GM23338 (cell line): ENCODE results near the gene WWOX. TPM values are rescaled to one million over a fixed set of nuclear protein-coding genes. Genes with fewer than 3 reads are reported as not detected.

Experiments used
- ATAC-seq: fragments of 200-7000 bp; cut with Tn5 transposase; 3 replicates; pipeline ENCODE4 v1.9.1; 2020
- DNase-seq: peaks from one replicate; pipeline ENCODE4 v3.0.0-alpha.2; 2015; ENCODE audit warnings: low spot score
- H2AFZ ChIP-seq: fragments of 200-600 bp; sonication (generic); 2 replicates; pipeline ENCODE4 v1.8.0; 2016; ENCODE audit warnings: antibody characterized with exemption, mild to moderate bottlenecking, moderate library complexity
- H3F3A ChIP-seq: fragments of 200-600 bp; sonication (generic); replicated peaks from 2 replicates; pipeline ENCODE4 v1.8.0; 2017; ENCODE audit warnings: antibody characterized with exemption, mixed run types, low read depth
- H3K27ac ChIP-seq: fragments of 200-600 bp; sonication (generic); 2 replicates; pipeline ENCODE4 v1.6.1; 2016; ENCODE audit warnings: low read depth
- H3K27me3 ChIP-seq: fragments of 200-600 bp; sonication (generic); 2 replicates; pipeline ENCODE4 v1.8.0; 2016; ENCODE audit warnings: mild to moderate bottlenecking, mixed run types, moderate library complexity; ENCODE audit not compliant: insufficient read depth
- H3K36me3 ChIP-seq: fragments of 200-600 bp; sonication (generic); 2 replicates; pipeline ENCODE4 v1.8.0; 2016; ENCODE audit warnings: mild to moderate bottlenecking; ENCODE audit not compliant: insufficient read depth
- H3K4me1 ChIP-seq: fragments of 200-600 bp; sonication (generic); 2 replicates; pipeline ENCODE4 v1.8.0; 2016; ENCODE audit warnings: mild to moderate bottlenecking, moderate library complexity; ENCODE audit not compliant: insufficient read depth
- H3K4me2 ChIP-seq: fragments of 200-600 bp; sonication (generic); 2 replicates; pipeline ENCODE4 v1.7.1; 2017; ENCODE audit warnings: mixed run types
- H3K4me3 ChIP-seq: fragments of 200-600 bp; sonication (generic); 2 replicates; pipeline ENCODE4 v1.6.1; 2016; ENCODE audit warnings: mixed run types
- H3K79me2 ChIP-seq: fragments of 200-600 bp; sonication (generic); replicated peaks from 2 replicates; pipeline ENCODE4 v1.8.0; 2017; ENCODE audit warnings: mild to moderate bottlenecking; ENCODE audit not compliant: insufficient read depth
- H3K9me2 ChIP-seq: fragments of 200-600 bp; sonication (generic); 2 replicates; pipeline ENCODE4 v1.8.0; 2017; ENCODE audit not compliant: insufficient read depth
- H4K20me1 ChIP-seq: fragments of 200-600 bp; sonication (generic); replicated peaks from 2 replicates; pipeline ENCODE4 v1.8.0; 2017; ENCODE audit warnings: mild to moderate bottlenecking; ENCODE audit not compliant: insufficient read depth
- H3K27ac Mint-ChIP-seq: 2 replicates; pipeline ENCODE4 v1.8.0; 2020; ENCODE audit warnings: inconsistent platforms, mild to moderate bottlenecking, moderate library complexity, mixed read lengths
- H3K27me3 Mint-ChIP-seq: 3 replicates; pipeline ENCODE4 v1.8.0; 2022; ENCODE audit warnings: low read depth, mild to moderate bottlenecking, moderate library complexity, mixed read lengths, inconsistent platforms; ENCODE audit not compliant: insufficient read depth, poor library complexity
- H3K36me3 Mint-ChIP-seq: 3 replicates; pipeline ENCODE4 v1.8.0; 2021; ENCODE audit warnings: low read depth, mild to moderate bottlenecking, inconsistent platforms, moderate library complexity, mixed read lengths
- H3K4me1 Mint-ChIP-seq: 3 replicates; pipeline ENCODE4 v1.8.0; 2020; ENCODE audit warnings: mild to moderate bottlenecking, inconsistent platforms, mixed read lengths
- H3K4me3 Mint-ChIP-seq: 3 replicates; pipeline ENCODE4 v1.8.0; 2021; ENCODE audit warnings: moderate library complexity, mild to moderate bottlenecking, inconsistent platforms, mixed read lengths
- H3K9me3 Mint-ChIP-seq: 3 replicates; pipeline ENCODE4 v1.8.0; 2020; ENCODE audit warnings: moderate library complexity, mild to moderate bottlenecking, inconsistent platforms, mixed read lengths
- CREB1 ChIP-seq: fragments of 250-450 bp; sonication (Bioruptor Pico); IDR thresholded peaks from 2 replicates; pipeline ENCODE4 v1.5.0; 2020; ENCODE audit warnings: low read depth, mild to moderate bottlenecking, moderate library complexity
- EZH2 ChIP-seq: fragments of 200-600 bp; sonication (generic); IDR thresholded peaks from one replicate; pipeline ENCODE4 v1.8.0; 2017; ENCODE audit warnings: antibody characterized with exemption, mild to moderate bottlenecking, low read depth; ENCODE audit not compliant: unreplicated experiment
- EZH2phosphoT487 ChIP-seq: fragments of 200-600 bp; sonication (generic); IDR thresholded peaks from one replicate; pipeline ENCODE4 v1.8.1; 2018; ENCODE audit warnings: antibody characterized with exemption; ENCODE audit not compliant: unreplicated experiment
- JUNB ChIP-seq: IDR thresholded peaks from one replicate; pipeline ENCODE4 v1.6.1; 2016; ENCODE audit warnings: antibody characterized with exemption; ENCODE audit not compliant: unreplicated experiment
- NANOG ChIP-seq: IDR thresholded peaks from 2 replicates; pipeline ENCODE4 v1.6.1; 2016; ENCODE audit warnings: antibody characterized with exemption, borderline replicate concordance
- POLR2AphosphoS5 ChIP-seq: IDR thresholded peaks from 2 replicates; pipeline ENCODE4 v1.6.1; 2016; ENCODE audit warnings: antibody characterized with exemption, low read depth
- STAT1 ChIP-seq: IDR thresholded peaks from one replicate; pipeline ENCODE4 v1.6.1; 2016; ENCODE audit warnings: antibody characterized with exemption; ENCODE audit not compliant: unreplicated experiment
- ZNF331 ChIP-seq: fragments of 250-450 bp; sonication (Bioruptor Pico); IDR thresholded peaks from 2 replicates; pipeline ENCODE4 v1.5.0; 2020; ENCODE audit warnings: low read depth, mild to moderate bottlenecking, moderate library complexity
- polyA plus RNA-seq: library from polyadenylated mRNA; unstranded; fragments of >200 nt; fragmentation: Nextera tagmentation; extraction: Ambion mirVana; gene quantifications from 2 replicates; pipeline ENCODE4 v1.2.1, GENCODE V29; 2016
- total RNA-seq: library from RNA; depleted of rRNA; stranded (reverse); fragments of >200 nt; shearing (Covaris generic); gene quantifications from 2 replicates; pipeline ENCODE4 v1.2.3, GENCODE V29; 2014
- TF ChIP-seq, protein P1 (sequence below), 2 experiments: fragments of 200-600 bp in 1 of 2; sonication (generic) in 1 of 2; conservative IDR thresholded peaks; 2 replicates each; pipeline versions ENCODE4 v1.5.1 to v1.6.1; 2016 to 2017; ENCODE audit warnings: antibody characterized with exemption in 2 of 2, low read depth in 2 of 2, mild to moderate bottlenecking in 2 of 2, moderate library complexity in 1 of 2
- TF ChIP-seq, protein P2 (sequence below): IDR thresholded peaks from one replicate; pipeline ENCODE4 v1.6.1; 2018; ENCODE audit warnings: antibody characterized with exemption; ENCODE audit not compliant: unreplicated experiment

WWOX gene
- total and polyA plus RNA-seq, 2 experiments from 2014 or later = 10.0 to 19.3 TPM

GRCh38 chr16:78099271-78100111 is at the start of gene WWOX (continued):
- TF ChIP-seq, protein P1, sequence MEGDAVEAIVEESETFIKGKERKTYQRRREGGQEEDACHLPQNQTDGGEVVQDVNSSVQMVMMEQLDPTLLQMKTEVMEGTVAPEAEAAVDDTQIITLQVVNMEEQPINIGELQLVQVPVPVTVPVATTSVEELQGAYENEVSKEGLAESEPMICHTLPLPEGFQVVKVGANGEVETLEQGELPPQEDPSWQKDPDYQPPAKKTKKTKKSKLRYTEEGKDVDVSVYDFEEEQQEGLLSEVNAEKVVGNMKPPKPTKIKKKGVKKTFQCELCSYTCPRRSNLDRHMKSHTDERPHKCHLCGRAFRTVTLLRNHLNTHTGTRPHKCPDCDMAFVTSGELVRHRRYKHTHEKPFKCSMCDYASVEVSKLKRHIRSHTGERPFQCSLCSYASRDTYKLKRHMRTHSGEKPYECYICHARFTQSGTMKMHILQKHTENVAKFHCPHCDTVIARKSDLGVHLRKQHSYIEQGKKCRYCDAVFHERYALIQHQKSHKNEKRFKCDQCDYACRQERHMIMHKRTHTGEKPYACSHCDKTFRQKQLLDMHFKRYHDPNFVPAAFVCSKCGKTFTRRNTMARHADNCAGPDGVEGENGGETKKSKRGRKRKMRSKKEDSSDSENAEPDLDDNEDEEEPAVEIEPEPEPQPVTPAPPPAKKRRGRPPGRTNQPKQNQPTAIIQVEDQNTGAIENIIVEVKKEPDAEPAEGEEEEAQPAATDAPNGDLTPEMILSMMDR (conservative IDR thresholded peaks at IDR 0.05; ENCODE audit: low read depth in 2 of 2) = peak in 1 of 2 experiments; percentile 35; a peak in 3 of 4 replicates

- Mint-ChIP-seq H3K27me3 (peaks cover 17% of the 10 kb centered on the region), H3K9me3 (no peaks in the 10 kb centered on the region), H3K4me3 (no peak overlapping the region), H3K36me3 (no peaks in the 10 kb centered on the region), H3K4me1 (no peaks in the 10 kb centered on the region), H3K27ac (no peak overlapping the region)
- TF ChIP-seq, protein P1 (conservative IDR thresholded peaks at IDR 0.05; ENCODE audit: low read depth in 2 of 2) = no peak
- no peak for TF ChIP-seq CREB1 (CRISPR knock-in tag)
- no peak for TF ChIP-seq EZH2phosphoT487
- TF ChIP-seq STAT1 = no peak
- Histone ChIP-seq H3K27ac (no peak overlapping the region), H2AFZ (no peak overlapping the region), H3F3A (no peaks in the 10 kb centered on the region), H3K79me2 (no peaks in the 10 kb centered on the region), H3K4me2 (no peak overlapping the region), H3K27me3 (peaks cover 31% of the 10 kb centered on the region), H3K4me3 (no peak overlapping the region), H3K4me1 (no peaks in the 10 kb centered on the region), H3K9me2 (no peaks in the 10 kb centered on the region), H4K20me1 (peaks cover 10% of the 10 kb centered on the region; the same call in 1 of the 2 replicates), H3K36me3 (no peaks in the 10 kb centered on the region)
- ATAC-seq (no peak), DNase-seq (no peak)
These were observed 48.6 kb upstream of the WWOX start for GRCh38 chr16:78050734-78051400.

DNA sequence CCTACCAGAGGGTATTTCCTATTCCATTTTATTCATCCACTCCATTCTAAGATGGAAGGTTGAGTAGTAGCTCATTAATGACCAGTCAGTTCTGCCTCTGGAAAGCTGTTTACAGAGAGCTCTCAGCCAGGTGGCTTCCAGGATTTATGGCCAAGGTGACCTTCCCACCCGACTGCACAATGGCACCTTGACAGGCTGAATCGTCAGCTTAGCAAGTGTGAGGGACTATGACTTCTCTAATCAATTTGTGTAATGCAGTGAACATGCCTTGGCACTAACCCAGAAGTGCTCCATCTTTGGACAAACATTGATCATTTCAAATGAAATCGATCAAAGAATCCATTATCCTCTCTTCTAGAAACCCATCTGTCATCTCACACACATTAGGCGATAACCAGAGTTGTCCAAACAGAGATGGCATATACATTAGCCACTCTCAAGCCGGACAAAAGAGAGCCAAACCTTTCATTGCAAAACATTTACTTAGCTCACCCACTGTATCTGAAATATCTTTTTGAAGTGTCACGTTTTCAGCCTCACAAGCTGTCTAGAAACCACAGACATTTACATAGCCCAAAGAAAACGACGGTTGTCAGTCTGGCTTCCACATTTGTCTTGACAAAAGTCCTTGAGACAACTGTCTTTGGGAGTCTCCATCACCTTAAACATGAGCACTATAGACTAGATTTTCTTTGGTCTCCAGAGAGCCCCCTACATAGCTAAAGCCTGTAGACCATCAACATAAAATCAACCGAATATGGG is 41.5 kb upstream of the WWOX start:
- no peaks in the 10 kb centered on the region for H3F3A ChIP-seq
- no peak overlapping the region for H3K4me3 ChIP-seq
- DNase-seq (no peak), ATAC-seq (no peak)
- no peak overlapping the region for H2AFZ ChIP-seq
- Mint-ChIP-seq H3K4me1 (no peaks in the 10 kb centered on the region), H3K4me3 (no peak overlapping the region), H3K27me3 (peaks cover 17% of the 10 kb centered on the region), H3K27ac (no peak overlapping the region), H3K9me3 (no peaks in the 10 kb centered on the region), H3K36me3 (no peaks in the 10 kb centered on the region)
- H4K20me1 ChIP-seq = peaks cover 5% of the 10 kb centered on the region; the same call in 1 of the 2 replicates
- no peak overlapping the region for H3K27ac ChIP-seq
- H3K9me2 ChIP-seq = no peaks in the 10 kb centered on the region
- no peaks in the 10 kb centered on the region for H3K36me3 ChIP-seq
- no peaks in the 10 kb centered on the region for H3K4me1 ChIP-seq
- H3K79me2 ChIP-seq = no peaks in the 10 kb centered on the region
- H3K4me2 ChIP-seq = no peak overlapping the region
- peaks cover 37% of the 10 kb centered on the region; the same call in 1 of the 2 replicates for H3K27me3 ChIP-seq
- no peak for TF ChIP-seq NANOG
- TF ChIP-seq POLR2AphosphoS5 = no peak
- no peak for TF ChIP-seq ZNF331 (CRISPR knock-in tag)
- TF ChIP-seq CREB1 (CRISPR knock-in tag) = no peak
- TF ChIP-seq STAT1 = no peak
- TF ChIP-seq JUNB = no peak
- TF ChIP-seq, protein P2, sequence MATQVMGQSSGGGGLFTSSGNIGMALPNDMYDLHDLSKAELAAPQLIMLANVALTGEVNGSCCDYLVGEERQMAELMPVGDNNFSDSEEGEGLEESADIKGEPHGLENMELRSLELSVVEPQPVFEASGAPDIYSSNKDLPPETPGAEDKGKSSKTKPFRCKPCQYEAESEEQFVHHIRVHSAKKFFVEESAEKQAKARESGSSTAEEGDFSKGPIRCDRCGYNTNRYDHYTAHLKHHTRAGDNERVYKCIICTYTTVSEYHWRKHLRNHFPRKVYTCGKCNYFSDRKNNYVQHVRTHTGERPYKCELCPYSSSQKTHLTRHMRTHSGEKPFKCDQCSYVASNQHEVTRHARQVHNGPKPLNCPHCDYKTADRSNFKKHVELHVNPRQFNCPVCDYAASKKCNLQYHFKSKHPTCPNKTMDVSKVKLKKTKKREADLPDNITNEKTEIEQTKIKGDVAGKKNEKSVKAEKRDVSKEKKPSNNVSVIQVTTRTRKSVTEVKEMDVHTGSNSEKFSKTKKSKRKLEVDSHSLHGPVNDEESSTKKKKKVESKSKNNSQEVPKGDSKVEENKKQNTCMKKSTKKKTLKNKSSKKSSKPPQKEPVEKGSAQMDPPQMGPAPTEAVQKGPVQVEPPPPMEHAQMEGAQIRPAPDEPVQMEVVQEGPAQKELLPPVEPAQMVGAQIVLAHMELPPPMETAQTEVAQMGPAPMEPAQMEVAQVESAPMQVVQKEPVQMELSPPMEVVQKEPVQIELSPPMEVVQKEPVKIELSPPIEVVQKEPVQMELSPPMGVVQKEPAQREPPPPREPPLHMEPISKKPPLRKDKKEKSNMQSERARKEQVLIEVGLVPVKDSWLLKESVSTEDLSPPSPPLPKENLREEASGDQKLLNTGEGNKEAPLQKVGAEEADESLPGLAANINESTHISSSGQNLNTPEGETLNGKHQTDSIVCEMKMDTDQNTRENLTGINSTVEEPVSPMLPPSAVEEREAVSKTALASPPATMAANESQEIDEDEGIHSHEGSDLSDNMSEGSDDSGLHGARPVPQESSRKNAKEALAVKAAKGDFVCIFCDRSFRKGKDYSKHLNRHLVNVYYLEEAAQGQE = no peak
- no peak for TF ChIP-seq EZH2
